K562 (cell line): ENCODE measurements around the gene ALOX5. TPM values are rescaled to one million over a fixed set of nuclear protein-coding genes. Genes with fewer than 3 reads are reported as not detected.
A peak's percentile ranks its signal among the peaks of the same experiment; 100 is the strongest.

Source experiments
- ARID1B ChIP-seq: fragments of 450-650 bp; IDR thresholded peaks from 2 replicates; pipeline ENCODE4 v1.6.1; 2016; ENCODE audit warnings: antibody characterized with exemption, mild to moderate bottlenecking, inconsistent platforms
- BDP1 ChIP-seq: IDR thresholded peaks from 3 replicates; pipeline ENCODE4 v1.6.1; 2011; ENCODE audit not compliant: insufficient read length, insufficient read depth
- C11orf30 ChIP-seq: fragments of 450-650 bp; IDR thresholded peaks from 2 replicates; pipeline ENCODE4 v1.6.1; 2016; ENCODE audit warnings: low read depth, mild to moderate bottlenecking
- CBFA2T2 ChIP-seq: fragments of 450-650 bp; conservative IDR thresholded peaks from 2 replicates; pipeline ENCODE4 v1.6.1; 2017; ENCODE audit warnings: mild to moderate bottlenecking
- DEAF1 ChIP-seq: fragments of 450-650 bp; formaldehyde crosslinking; IDR thresholded peaks from 2 replicates; pipeline ENCODE4 v1.4.0; 2020; ENCODE audit warnings: mild to moderate bottlenecking, moderate library complexity
- E2F4 ChIP-seq: sonication (generic); formaldehyde crosslinking; IDR thresholded peaks from 2 replicates; pipeline ENCODE4 v1.8.0; 2022; ENCODE audit warnings: mild to moderate bottlenecking, low read depth, missing genetic modification reagents
- MBD2 ChIP-seq: sonication (generic); IDR thresholded peaks from 2 replicates; pipeline ENCODE4 v1.6.1; 2016; ENCODE audit warnings: low read depth, borderline replicate concordance
- MIER1 ChIP-seq: fragments of 450-650 bp; IDR thresholded peaks from 2 replicates; pipeline ENCODE4 v1.6.1; 2016; ENCODE audit warnings: antibody characterized with exemption, mild to moderate bottlenecking, low read depth
- MYC ChIP-seq, 2 experiments: fragments of 250-450 bp in 1 of 2; sonication (Bioruptor Pico) in 1 of 2; IDR thresholded peaks; 2 replicates each; pipeline versions ENCODE4 v1.5.1 to v1.6.1; 2012 to 2021; ENCODE audit warnings: low read depth in 2 of 2, borderline replicate concordance in 1 of 2, improper control_type of control experiment in 1 of 2, low read length in 1 of 2, mild to moderate bottlenecking in 1 of 2, moderate library complexity in 1 of 2
- NEUROD1 ChIP-seq: fragments of 150-350 bp; IDR thresholded peaks from 2 replicates; pipeline ENCODE4 v1.6.1; 2014; ENCODE audit warnings: borderline replicate concordance, low read length, low read depth; ENCODE audit not compliant: partially characterized antibody
- NFRKB ChIP-seq: fragments of 450-650 bp; IDR thresholded peaks from 2 replicates; pipeline ENCODE4 v1.6.1; 2016; ENCODE audit warnings: low read depth
- RB1 ChIP-seq: fragments of 450-650 bp; IDR thresholded peaks from 2 replicates; pipeline ENCODE4 v1.6.1; 2017; ENCODE audit warnings: low read depth, mild to moderate bottlenecking
- SNRNP70 ChIP-seq: fragments of 200-400 bp; formaldehyde crosslinking; optimal IDR thresholded peaks from 2 replicates; pipeline ENCODE3; 2017; ENCODE audit warnings: low read depth, low read length
- TBL1XR1 ChIP-seq, 2 experiments: IDR thresholded peaks; 2 replicates each; pipeline ENCODE4 v1.6.1; 2012; ENCODE audit warnings: improper control_type of control experiment in 2 of 2, low read length in 2 of 2, mild to moderate bottlenecking in 1 of 2
- UBTF ChIP-seq, 2 experiments: IDR thresholded peaks; 2 replicates each; pipeline ENCODE4 v1.6.1; 2012; ENCODE audit warnings: improper control_type of control experiment in 2 of 2, low read depth in 2 of 2, low read length in 2 of 2, borderline replicate concordance in 1 of 2
- ZBTB7A ChIP-seq: IDR thresholded peaks from 2 replicates; pipeline ENCODE4 v1.6.1; 2011; ENCODE audit warnings: low read depth, mild to moderate bottlenecking, low read length, moderate library complexity, borderline replicate concordance; ENCODE audit not compliant: control insufficient read depth
- ZNF184 ChIP-seq: sonication (generic); formaldehyde crosslinking; IDR thresholded peaks from 2 replicates; pipeline ENCODE4 v1.5.0; 2020; ENCODE audit warnings: missing genetic modification reagents
- ZNF263 ChIP-seq: sonication (generic); formaldehyde crosslinking; IDR thresholded peaks from 2 replicates; pipeline ENCODE4 v1.8.0; 2022; ENCODE audit warnings: mild to moderate bottlenecking, missing genetic modification reagents, borderline replicate concordance
- ZNF316 ChIP-seq: fragments of 450-650 bp; IDR thresholded peaks from 2 replicates; pipeline ENCODE4 v1.6.1; 2016
- ZNF75A ChIP-seq: fragments of 450-650 bp; formaldehyde crosslinking; IDR thresholded peaks from 2 replicates; pipeline ENCODE4 v1.4.0; 2020; ENCODE audit warnings: mild to moderate bottlenecking
- polyA plus RNA-seq, 8 experiments: library from polyadenylated mRNA; depleted of rRNA in 4 of 8; stranded (reverse) in 5 of 8; unstranded in 3 of 8; fragments of >200 nt; fragmentation: Nextera tagmentation in 2 of 8; fragmentation: Illumina TruSeq in 1 of 8; extraction: Ambion mirVana in 2 of 8; extraction: Trizol in 1 of 8; gene quantifications; 2 replicates each; pipeline versions ENCODE4 v1.2.1 to v1.2.3, GENCODE V29; 2011 to 2014; ENCODE audit warnings: inconsistent platforms in 1 of 8, missing spikeins in 1 of 8
- total RNA-seq, 7 experiments: library from RNA; depleted of rRNA in 6 of 7; stranded (reverse); fragments of >200 nt in 6 of 7; fragmentation: Illumina TruSeq in 2 of 7; extraction: Trizol in 2 of 7; gene quantifications; 2 replicates each; pipeline versions ENCODE4 v1.2.1 to v1.2.3, GENCODE V29; 2011 to 2021; ENCODE audit warnings: low replicate concordance in 1 of 7

Gene ALOX5
- total and polyA plus RNA-seq, 9 of the 15 experiments (the other 6 are each of a cell fraction or from before 2014, with no cell fraction given), result 0.10 to 2.4 (median 1.4) TPM

- TF ChIP-seq UBTF (IDR thresholded peaks at IDR 0.05; ENCODE audit: borderline replicate concordance in 1 of 2, low read depth in 2 of 2, low read length in 2 of 2) (0 out of 4 replicates have a peak, but pooled peaks of 1 of the 2 experiments have one; percentile 18), ZNF316 (no peak), MYC (IDR thresholded peaks at IDR 0.05; ENCODE audit: low read depth, low read length) (0 out of 2 replicates have a peak, but pooled peaks have one; percentile 20), MYC (CRISPR knock-in tag; IDR thresholded peaks at IDR 0.05; ENCODE audit: borderline replicate concordance, low read depth) (no peak), MIER1 (no peak), NEUROD1 (no peak), E2F4 (CRISPR knock-in tag) (no peak), TBL1XR1 (IDR thresholded peaks at IDR 0.05; ENCODE audit: low read length in 2 of 2) (peak in 1 of 2 experiments; percentile 21; a peak in 1 of 4 replicates), CBFA2T2 (no peak), MBD2 (no peak), RB1 (no peak), SNRNP70 (no peak), ZNF263 (CRISPR knock-in tag) (no peak), DEAF1 (CRISPR knock-in tag) (no peak), BDP1 (no peak), ZBTB7A (no peak), ARID1B (no peak), ZNF75A (CRISPR knock-in tag) (no peak), C11orf30 (no peak), NFRKB (no peak), ZNF184 (CRISPR knock-in tag) (no peak)
These were observed 1.8 kb downstream of the ALOX5 start (continued) for GRCh38 chr10:45375716-45376231.
